NCI-H345 treated with DMSO at 0.1 percent for 48 hours (cell line): ENCODE measurements around the gene PLEKHG1.

Experiments used
- DNase-seq: peaks from one replicate; lab custom pipeline; 2025; ENCODE audit not compliant: unreplicated experiment; lab: John Stamatoyannopoulos, UW

PLEKHG1 gene

GRCh38 chr6:150637266-150637665 is 37.6 kb downstream of the PLEKHG1 start:
- no peak for DNase-seq

DNA sequence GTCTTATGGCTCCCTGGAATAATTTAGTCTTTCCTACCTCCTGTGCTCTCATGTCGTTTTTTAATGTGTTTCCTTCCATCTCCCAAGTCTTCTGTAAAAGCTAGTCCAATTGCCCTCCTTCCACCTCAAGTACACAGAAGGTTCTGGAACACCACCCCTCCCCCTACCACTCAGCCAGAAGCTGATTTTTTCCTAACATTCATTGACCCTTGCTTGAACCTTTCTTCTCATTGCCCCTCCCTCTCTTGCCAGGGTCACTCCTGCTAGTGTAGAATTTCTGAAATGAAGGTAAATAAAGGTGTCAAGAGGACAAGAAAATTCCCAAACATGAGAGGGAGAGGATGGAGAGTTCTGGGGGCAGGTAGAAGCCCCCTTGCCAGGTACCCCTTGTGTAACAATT is 38.6 kb downstream of the PLEKHG1 start:
- DNase-seq, result no peak

DNA sequence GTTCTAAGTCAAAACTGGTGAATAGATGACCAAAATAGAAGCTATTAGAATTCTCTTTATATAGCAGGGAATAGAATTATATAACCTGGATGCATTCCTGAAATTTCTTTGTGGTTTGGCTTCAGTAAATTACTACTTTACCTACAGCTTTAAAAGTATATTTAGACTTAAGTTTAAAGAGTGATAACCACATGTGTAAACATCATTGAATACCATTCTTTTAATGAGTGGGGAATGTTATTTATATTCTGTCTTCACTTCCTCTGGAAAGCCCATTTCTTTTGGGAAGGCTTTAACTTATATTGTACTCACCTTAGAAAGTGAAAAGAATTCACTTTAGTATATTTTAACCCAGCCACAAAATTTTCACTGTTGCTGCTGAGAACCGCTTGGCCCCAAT is 39.1 kb downstream of the PLEKHG1 start:
- DNase-seq, result no peak

- no peak for DNase-seq
Observed at GRCh38 chr6:150639823-150640331, 40.2 kb downstream of the PLEKHG1 start.

- no peak for DNase-seq
Observed at GRCh38 chr6:150640556-150641209, 41.0 kb downstream of the PLEKHG1 start.

- no peak for DNase-seq
Observed at GRCh38 chr6:150641398-150642139, 41.9 kb downstream of the PLEKHG1 start.

GRCh38 chr6:150646228-150646627 is 46.5 kb downstream of the PLEKHG1 start:
- no peak for DNase-seq

GRCh38 chr6:150647051-150647450 is 47.4 kb downstream of the PLEKHG1 start:
- no peak for DNase-seq
